GM12878 (cell line): ENCODE measurements around the gene TMED3. TPM values are rescaled to one million over a fixed set of nuclear protein-coding genes. Genes with fewer than 3 reads are reported as not detected.
A peak's percentile ranks its signal among the peaks of the same experiment; 100 is the strongest.

ENCODE experiments used
- ATAC-seq: fragments of 200-7000 bp; cut with Tn5 transposase; 3 replicates; pipeline ENCODE4 v1.9.1; 2020; ENCODE audit warnings: mild to moderate bottlenecking, moderate library complexity
- BruUV-seq: library from RNA; stranded (reverse); fragments of 400-500 nt; replicated peaks from 2 replicates; lab custom pipeline; 2021; lab: Mats Ljungman, UMichigan
- CTCF ChIA-PET: fragments of 300-600 bp; sonication (Branson Sonifier 250); formaldehyde crosslinking; extraction: SDS; loops from one replicate; lab custom pipeline; 2021; ENCODE audit warnings: inconsistent platforms; lab: Yijun Ruan, JAX
- POLR2A ChIA-PET: fragments of 350-600 bp; formaldehyde crosslinking; extraction: SDS; loops from one replicate; lab custom pipeline; 2021; ENCODE audit warnings: inconsistent platforms; lab: Charles Lee
- RAD21 ChIA-PET: fragments of 300-600 bp; sonication (Branson Sonifier 250); formaldehyde crosslinking; loops from one replicate; lab custom pipeline; 2023; ENCODE audit warnings: antibody characterized with exemption; ENCODE audit not compliant: unreplicated experiment; lab: Charles Lee
- SMC1A ChIA-PET: fragments of 300-600 bp; sonication (Branson Sonifier 250); formaldehyde crosslinking; loops from one replicate; lab custom pipeline; 2023; ENCODE audit not compliant: unreplicated experiment, uncharacterized antibody; lab: Charles Lee
- DNase-seq: peaks from one replicate; pipeline ENCODE4 v3.0.0-alpha.2; 2011; ENCODE audit warnings: low read depth, low spot score
- FAIRE-seq: peaks from 3 replicates; lab custom pipeline; 2011; peaks lifted over from hg19 to GRCh38; lab: Jason Lieb, UNC
- H2AFZ ChIP-seq: 2 replicates; pipeline ENCODE4 v1.6.0; 2011; ENCODE audit warnings: low read depth, low read length, control low read depth; ENCODE audit not compliant: control insufficient read depth
- H3K27ac ChIP-seq: 2 replicates; pipeline ENCODE4 v1.5.1; 2011; ENCODE audit warnings: control low read depth; ENCODE audit not compliant: control insufficient read depth, insufficient read depth
- H3K27me3 ChIP-seq, 2 experiments: replicated peaks in 1 of 2; 2 replicates each; pipeline versions ENCODE4 v1.6.0 to v1.6.1; 2011; ENCODE audit warnings: low read length in 1 of 2; ENCODE audit not compliant: control insufficient read depth in 2 of 2, insufficient read depth in 2 of 2
- H3K36me3 ChIP-seq, 2 experiments: 2 replicates each; pipeline ENCODE4 v1.5.1; 2011; ENCODE audit warnings: low read length in 1 of 2; ENCODE audit not compliant: control insufficient read depth in 2 of 2, insufficient read depth in 2 of 2
- H3K4me1 ChIP-seq: 2 replicates; pipeline ENCODE4 v1.6.1; 2011; ENCODE audit warnings: mild to moderate bottlenecking, low read length, moderate library complexity, mixed read lengths; ENCODE audit not compliant: control insufficient read depth, insufficient read depth
- H3K4me2 ChIP-seq: 2 replicates; pipeline ENCODE4 v1.6.0; 2011; ENCODE audit warnings: control low read depth; ENCODE audit not compliant: control insufficient read depth, insufficient read depth
- H3K4me3 ChIP-seq: fragments of 200-600 bp; sonication (generic); 2 replicates; pipeline ENCODE4 v1.5.1; 2016
- H3K79me2 ChIP-seq: 2 replicates; pipeline ENCODE4 v1.6.0; 2011; ENCODE audit warnings: low read length; ENCODE audit not compliant: control insufficient read depth, insufficient read depth
- H3K9ac ChIP-seq: 2 replicates; pipeline ENCODE4 v1.8.0; 2011; ENCODE audit warnings: low read length, control low read depth, mixed read lengths; ENCODE audit not compliant: control insufficient read depth, insufficient read depth
- H3K9me3 ChIP-seq: replicated peaks from 3 replicates; pipeline ENCODE4 v1.5.1; 2011; ENCODE audit warnings: mild to moderate bottlenecking, low read length; ENCODE audit not compliant: control insufficient read depth, insufficient read depth
- H4K20me1 ChIP-seq: 2 replicates; pipeline ENCODE4 v1.6.0; 2011; ENCODE audit not compliant: control insufficient read depth, insufficient read depth
- BCLAF1 ChIP-seq: fragments of 450-650 bp; IDR thresholded peaks from 2 replicates; pipeline ENCODE4 v1.6.1; 2017; ENCODE audit warnings: antibody characterized with exemption, mild to moderate bottlenecking, moderate library complexity
- NFYB ChIP-seq: IDR thresholded peaks from 2 replicates; pipeline ENCODE4 v1.6.1; 2011; ENCODE audit warnings: low read depth, mild to moderate bottlenecking, low read length, improper control_type of control experiment, moderate library complexity; ENCODE audit not compliant: insufficient read depth
- SIX5 ChIP-seq: IDR thresholded peaks from 2 replicates; pipeline ENCODE4 v1.6.1; 2011; ENCODE audit warnings: mild to moderate bottlenecking, low read depth, low read length, moderate library complexity; ENCODE audit not compliant: severe bottlenecking
- SKIL ChIP-seq: fragments of 450-650 bp; IDR thresholded peaks from 2 replicates; pipeline ENCODE4 v1.6.1; 2017; ENCODE audit warnings: mild to moderate bottlenecking, low read depth, inconsistent platforms; ENCODE audit not compliant: poor library complexity, severe bottlenecking
- SPI1 ChIP-seq: IDR thresholded peaks from 2 replicates; pipeline ENCODE4 v1.6.1; 2011; ENCODE audit warnings: low read depth, mild to moderate bottlenecking, low read length, moderate library complexity, borderline replicate concordance; ENCODE audit not compliant: insufficient read depth
- TCF7 ChIP-seq: IDR thresholded peaks from 2 replicates; pipeline ENCODE4 v1.6.1; 2014; ENCODE audit warnings: antibody characterized with exemption, borderline replicate concordance
- WRNIP1 ChIP-seq: IDR thresholded peaks from 2 replicates; pipeline ENCODE4 v1.6.1; 2011; ENCODE audit warnings: low read depth, low read length, improper control_type of control experiment, borderline replicate concordance
- WGBS: methylation state at CpG from one replicate; pipeline ENCODE4 v1.1.6; 2016; ENCODE audit warnings: low lambda C conversion rate; ENCODE audit not compliant: insufficient replicate concordance, insufficient coverage; ENCODE audit errors: missing lambda C conversion rate; 5-methylcytosine and 5-hydroxymethylcytosine counted together
- in situ Hi-C: fragments of 300-500 bp; cut with MboI; formaldehyde crosslinking; loops from 9 replicates; pipeline ENCODE4 v1.14.3; 2018; ENCODE audit warnings: mixed read lengths
- intact Hi-C: fragments of 100-400 bp; cut with micrococcal nuclease; formaldehyde crosslinking; loops from one replicate; pipeline ENCODE4 v1.14.2; 2022; ENCODE audit not compliant: unreplicated experiment
- polyA plus RNA-seq, 11 experiments: library from polyadenylated mRNA; depleted of rRNA in 4 of 11; unstranded in 6 of 11; stranded (reverse) in 5 of 11; fragments of >200 nt; fragmentation: Nextera tagmentation in 4 of 11; fragmentation: Illumina TruSeq in 1 of 11; extraction: Ambion mirVana in 4 of 11; extraction: Trizol in 1 of 11; gene quantifications; 1 replicate in 1 of 11; 2 replicates in 10 of 11; pipeline versions ENCODE4 v1.2.1 to v1.2.3, GENCODE V29; 2011 to 2016; ENCODE audit warnings: inconsistent platforms in 2 of 11, missing spikeins in 2 of 11, low read depth in 1 of 11
- total RNA-seq, 4 experiments: library from RNA; depleted of rRNA in 3 of 4; stranded (reverse); fragments of >200 nt in 3 of 4; fragmentation: Illumina TruSeq in 1 of 4; extraction: Trizol in 1 of 4; gene quantifications; 2 replicates each; pipeline versions ENCODE4 v1.2.1 to v1.2.3, GENCODE V29; 2013 to 2021
- TF ChIP-seq, protein P1 (sequence below): fragments of 450-650 bp; IDR thresholded peaks from 2 replicates; pipeline ENCODE4 v1.6.1; 2016; ENCODE audit warnings: mild to moderate bottlenecking

TMED3 gene
- total and polyA plus RNA-seq, 10 of the 15 experiments (the other 5 are each of a cell fraction or from before 2014, with no cell fraction given): 7.6 to 95.8 (median 54.9) TPM

DNA sequence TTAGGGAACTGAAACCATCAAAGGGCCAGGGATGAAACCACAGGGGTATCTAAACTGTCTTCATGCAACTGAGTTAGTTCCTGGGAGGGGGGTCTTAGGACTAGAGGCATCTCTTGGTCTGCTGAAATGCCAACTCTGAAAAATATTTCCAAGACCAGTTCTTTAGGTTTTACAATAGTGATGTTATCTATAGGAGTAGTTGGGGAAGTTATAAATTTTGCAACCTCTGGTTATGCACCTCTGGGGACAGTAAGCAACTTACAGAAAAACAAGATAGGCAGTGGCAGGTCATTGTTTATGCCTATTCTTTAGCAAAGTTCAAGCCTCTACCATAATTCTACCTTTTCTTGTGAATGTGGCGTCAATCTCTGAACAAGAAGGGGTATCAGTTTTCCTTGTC is 60.7 kb downstream of the TMED3 start:
- ChIA-PET SMC1A (no interaction called here), POLR2A (no interaction called here), CTCF (interaction anchor here (1.3 kb wide), 1 partner anchor 32 kb away, joined by 3 read pairs; no protein-coding TSS in a partner anchor), RAD21 (no interaction called here)
- TF ChIP-seq NFYB: no peak
- no peak for TF ChIP-seq SIX5
- TF ChIP-seq, protein P1, sequence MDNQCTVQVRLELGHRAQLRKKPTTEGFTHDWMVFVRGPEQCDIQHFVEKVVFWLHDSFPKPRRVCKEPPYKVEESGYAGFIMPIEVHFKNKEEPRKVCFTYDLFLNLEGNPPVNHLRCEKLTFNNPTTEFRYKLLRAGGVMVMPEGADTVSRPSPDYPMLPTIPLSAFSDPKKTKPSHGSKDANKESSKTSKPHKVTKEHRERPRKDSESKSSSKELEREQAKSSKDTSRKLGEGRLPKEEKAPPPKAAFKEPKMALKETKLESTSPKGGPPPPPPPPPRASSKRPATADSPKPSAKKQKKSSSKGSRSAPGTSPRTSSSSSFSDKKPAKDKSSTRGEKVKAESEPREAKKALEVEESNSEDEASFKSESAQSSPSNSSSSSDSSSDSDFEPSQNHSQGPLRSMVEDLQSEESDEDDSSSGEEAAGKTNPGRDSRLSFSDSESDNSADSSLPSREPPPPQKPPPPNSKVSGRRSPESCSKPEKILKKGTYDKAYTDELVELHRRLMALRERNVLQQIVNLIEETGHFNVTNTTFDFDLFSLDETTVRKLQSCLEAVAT: no peak
- TF ChIP-seq SKIL: no peak
- TF ChIP-seq WRNIP1: no peak
- TF ChIP-seq BCLAF1: no peak
- no peak for TF ChIP-seq TCF7
- TF ChIP-seq SPI1: 0 out of 2 replicates have a peak, but pooled peaks have one; percentile 16
- Histone ChIP-seq H3K27ac (no peak overlapping the region), H3K4me3 (no peak overlapping the region), H3K9me3 (no peaks in the 10 kb centered on the region), H2AFZ (no peak overlapping the region), H3K9ac (no peak overlapping the region), H3K79me2 (no peaks in the 10 kb centered on the region), H4K20me1 (no peaks in the 10 kb centered on the region), H3K36me3 (no peaks in the 10 kb centered on the region), H3K27me3 (no peaks in the 10 kb centered on the region), H3K4me2 (no peak overlapping the region), H3K4me1 (no peaks in the 10 kb centered on the region)
- ATAC-seq (no peak), FAIRE-seq (no peak), DNase-seq (no peak)
- 100% methylated on average over 1 of the region's 1 CpG for WGBS
- in situ Hi-C loops: no loop called here
- intact Hi-C loops: no loop called here
- no TSS peak for BruUV-seq
